NCI-H146 treated with DMSO at 0.1 percent for 48 hours (cell line): Measurements from ENCODE around the gene HOXC12.

ENCODE experiments used
- DNase-seq: peaks from one replicate; lab custom pipeline; 2025; ENCODE audit not compliant: unreplicated experiment; lab: John Stamatoyannopoulos, UW

The HOXC12 gene

GRCh38 chr12:53971129-53971528, 16.4 kb downstream of the HOXC12 start:
- DNase-seq, result no peak

- no peak for DNase-seq
Measured at GRCh38 chr12:53971686-53972085, 17.0 kb downstream of the HOXC12 start.

GRCh38 chr12:53972152-53972702, 17.5 kb downstream of the HOXC12 start:
- no peak for DNase-seq

GRCh38 chr12:53972722-53973235, 18.1 kb downstream of the HOXC12 start, which contains the start of gene HOXC11:
Gene HOXC11, plus strand, starts transcription at chr12:53973126. Its CDS starts 116 bp downstream, at chr12:53973242.
- no peak for DNase-seq

GRCh38 chr12:53973236-53974042, 18.7 kb downstream of the HOXC12 start:
- DNase-seq, result no peak

- no peak for DNase-seq
Measured at GRCh38 chr12:53974084-53975063, 19.7 kb downstream of the HOXC12 start, which contains the start of gene HOTAIR. Gene HOTAIR, minus strand, starts transcription at chr12:53974954.

- DNase-seq, result no peak
Measured at GRCh38 chr12:53975064-53975471, 20.4 kb downstream of the HOXC12 start.

- no peak for DNase-seq
Measured at GRCh38 chr12:53975479-53976152, 20.9 kb downstream of the HOXC12 start.

- no peak for DNase-seq
Measured at GRCh38 chr12:53976172-53976822, 21.6 kb downstream of the HOXC12 start.

GRCh38 chr12:53976823-53977595, 22.3 kb downstream of the HOXC12 start:
- no peak for DNase-seq

GRCh38 chr12:53977596-53978445, 23.1 kb downstream of the HOXC12 start:
- no peak for DNase-seq

GRCh38 chr12:53978477-53979356, 24.0 kb downstream of the HOXC12 start:
- no peak for DNase-seq

GRCh38 chr12:53980104-53980801, 25.6 kb downstream of the HOXC12 start:
- DNase-seq, result no peak

GRCh38 chr12:53980802-53981496, 26.2 kb downstream of the HOXC12 start:
- DNase-seq, result no peak

GRCh38 chr12:53981634-53982565, 27.2 kb downstream of the HOXC12 start:
- no peak for DNase-seq
